HEK293T (cell line): ENCODE results near the gene DNAJC6.

Experiments used
- BHLHE40 ChIP-seq: fragments of 450-650 bp; IDR thresholded peaks from 2 replicates; pipeline ENCODE4 v1.6.1; 2016; ENCODE audit warnings: mild to moderate bottlenecking, moderate library complexity, borderline replicate concordance
- FOXA1 ChIP-seq: fragments of 450-650 bp; IDR thresholded peaks from 2 replicates; pipeline ENCODE4 v1.6.1; 2016; ENCODE audit warnings: mild to moderate bottlenecking
- FOXK2 ChIP-seq: fragments of 450-650 bp; IDR thresholded peaks from 2 replicates; pipeline ENCODE4 v1.6.1; 2016; ENCODE audit warnings: mild to moderate bottlenecking
- FOXM1 ChIP-seq: fragments of 450-650 bp; IDR thresholded peaks from 2 replicates; pipeline ENCODE4 v1.6.1; 2017; ENCODE audit warnings: mild to moderate bottlenecking, borderline replicate concordance
- HDGF ChIP-seq: fragments of 450-650 bp; IDR thresholded peaks from 2 replicates; pipeline ENCODE4 v1.6.1; 2017; ENCODE audit warnings: antibody characterized with exemption, borderline replicate concordance
- NFRKB ChIP-seq: fragments of 450-650 bp; IDR thresholded peaks from 2 replicates; pipeline ENCODE4 v1.6.1; 2016; ENCODE audit warnings: mild to moderate bottlenecking, moderate library complexity
- SP1 ChIP-seq: fragments of 450-650 bp; IDR thresholded peaks from 2 replicates; pipeline ENCODE4 v1.6.1; 2017
- SUZ12 ChIP-seq: fragments of 450-650 bp; IDR thresholded peaks from 2 replicates; pipeline ENCODE4 v1.6.1; 2016; ENCODE audit warnings: mild to moderate bottlenecking
- ZNF384 ChIP-seq: fragments of 450-650 bp; IDR thresholded peaks from 2 replicates; pipeline ENCODE4 v1.6.1; 2016

- no peak for TF ChIP-seq BHLHE40
- TF ChIP-seq FOXA1: no peak
- TF ChIP-seq FOXM1: no peak
- TF ChIP-seq SP1: no peak
- TF ChIP-seq ZNF384: no peak
- no peak for TF ChIP-seq NFRKB
- no peak for TF ChIP-seq HDGF
- no peak for TF ChIP-seq FOXK2
- no peak for TF ChIP-seq SUZ12
Measured at GRCh38 chr1:65456481-65456880, 147.1 kb downstream of the DNAJC6 start.
